A549 (cell line): ENCODE data around the gene ARHGDIG.

Source experiments
- MYC ChIP-seq: IDR thresholded peaks from 2 replicates; pipeline ENCODE4 v1.6.1; 2012; ENCODE audit warnings: mild to moderate bottlenecking, inconsistent platforms, low read length, improper control_type of control experiment, borderline replicate concordance
- POLR2A ChIP-seq: IDR thresholded peaks from 2 replicates; pipeline ENCODE4 v1.6.1; 2012; ENCODE audit warnings: mild to moderate bottlenecking, low read length

DNA sequence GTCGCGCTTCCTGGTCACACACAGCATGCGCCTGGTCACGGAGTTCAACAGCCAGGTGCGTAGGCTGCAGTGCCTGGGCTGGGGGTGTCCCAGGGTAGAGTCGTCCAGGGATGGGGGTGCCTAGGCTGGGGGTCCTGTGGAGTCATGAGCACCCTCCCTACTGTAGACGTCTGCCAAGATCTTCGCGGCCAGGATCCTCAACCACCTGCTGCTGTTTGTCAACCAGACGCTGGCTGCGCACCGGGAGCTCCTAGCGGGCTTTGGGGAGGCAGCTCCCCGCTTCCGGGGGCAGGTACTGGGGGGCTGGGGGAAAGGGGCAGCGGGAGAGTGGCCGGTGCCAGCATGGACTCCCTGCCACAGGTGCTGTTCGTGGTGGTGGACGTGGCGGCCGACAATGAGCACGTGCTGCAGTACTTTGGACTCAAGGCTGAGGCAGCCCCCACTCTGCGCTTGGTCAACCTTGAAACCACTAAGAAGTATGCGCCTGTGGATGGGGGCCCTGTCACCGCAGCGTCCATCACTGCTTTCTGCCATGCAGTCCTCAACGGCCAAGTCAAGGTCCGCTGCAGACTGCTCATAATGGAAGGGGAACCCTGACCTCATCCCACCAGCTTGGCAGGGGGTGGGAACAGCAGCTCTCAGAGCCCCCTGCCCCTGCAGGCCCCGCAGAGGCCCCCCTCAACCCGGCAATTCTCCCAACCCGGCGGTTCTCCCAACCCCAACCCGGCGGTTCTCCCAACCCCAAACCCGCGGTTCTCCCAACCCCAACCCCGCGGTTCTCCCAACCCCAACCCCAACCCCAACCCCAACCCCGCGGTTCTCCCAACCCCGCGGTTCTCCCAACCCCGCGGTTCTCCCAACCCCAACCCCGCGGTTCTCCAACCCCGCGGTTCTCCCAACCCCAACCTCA, 5.0 kb downstream of the ARHGDIG start:
- no peak for TF ChIP-seq POLR2A
- TF ChIP-seq MYC = no peak
